GM19240 (cell line): ENCODE measurements around the gene NOP16.

ENCODE experiments used
- DNase-seq: peaks from one replicate; pipeline ENCODE4 v3.0.0; 2011; ENCODE audit warnings: low spot score; ENCODE audit not compliant: insufficient read length

Gene NOP16

GRCh38 chr5:176388444-176389134, at the start of gene NOP16, which contains the start of gene HIGD2A:
NOP16 (minus strand) TSS chr5:176388598; CDS start chr5:176388539, 59 bp downstream.
HIGD2A (plus strand) TSS chr5:176388751; CDS start chr5:176388820, 69 bp downstream.
- DNase-seq = peak; percentile 97

GRCh38 chr5:176436656-176437055, 48.3 kb upstream of the NOP16 start:
- DNase-seq = no peak

- DNase-seq = no peak
These were observed 44.3 kb upstream of the NOP16 start for GRCh38 chr5:176432707-176433106.

- DNase-seq = no peak
These were observed 41.6 kb upstream of the NOP16 start for GRCh38 chr5:176429972-176430371.

- DNase-seq = no peak
These were observed 39.6 kb upstream of the NOP16 start for GRCh38 chr5:176427971-176428370.

- no peak for DNase-seq
These were observed 38.5 kb upstream of the NOP16 start for GRCh38 chr5:176426876-176427275.

GRCh38 chr5:176425791-176426190, 37.4 kb upstream of the NOP16 start:
- no peak for DNase-seq

- DNase-seq = no peak
These were observed 36.7 kb upstream of the NOP16 start for GRCh38 chr5:176425138-176425537.

GRCh38 chr5:176424181-176424580, 35.8 kb upstream of the NOP16 start:
- DNase-seq = no peak

- no peak for DNase-seq
These were observed 32.7 kb upstream of the NOP16 start for GRCh38 chr5:176420972-176421544.

- no peak for DNase-seq
These were observed 31.7 kb upstream of the NOP16 start for GRCh38 chr5:176420086-176420485.

- no peak for DNase-seq
These were observed 29.9 kb upstream of the NOP16 start for GRCh38 chr5:176418251-176418650.

GRCh38 chr5:176416965-176417364, 28.6 kb upstream of the NOP16 start:
- DNase-seq = no peak

- peak; percentile 80 for DNase-seq
These were observed 27.8 kb upstream of the NOP16 start, which contains the start of gene CLTB for GRCh38 chr5:176415952-176416924. CLTB (minus strand) TSS chr5:176416539; CDS start chr5:176416363, 176 bp downstream.

- DNase-seq = no peak
These were observed 27.0 kb upstream of the NOP16 start for GRCh38 chr5:176415240-176415951.

GRCh38 chr5:176414704-176415103, 26.3 kb upstream of the NOP16 start:
- DNase-seq = no peak

GRCh38 chr5:176413709-176414191, 25.4 kb upstream of the NOP16 start:
- DNase-seq = no peak

- DNase-seq = no peak
These were observed 24.8 kb upstream of the NOP16 start for GRCh38 chr5:176413255-176413565.

- DNase-seq = no peak
These were observed 24.3 kb upstream of the NOP16 start for GRCh38 chr5:176412517-176413254.

GRCh38 chr5:176410486-176411180, 22.2 kb upstream of the NOP16 start:
- no peak for DNase-seq
